H1 (cell line): Measurements from ENCODE around the gene L3MBTL4. TPM values are rescaled to one million over a fixed set of nuclear protein-coding genes. Genes with fewer than 3 reads are reported as not detected.

Source experiments
- CTCF ChIA-PET: fragments of 300-600 bp; sonication (Branson Sonifier 250); formaldehyde crosslinking; loops from one replicate; lab custom pipeline; 2021; ENCODE audit not compliant: partially characterized antibody; lab: Charles Lee
- POLR2A ChIA-PET: fragments of 300-600 bp; sonication (Branson Sonifier 250); formaldehyde crosslinking; loops from one replicate; lab custom pipeline; 2021; ENCODE audit warnings: inconsistent platforms; ENCODE audit not compliant: partially characterized antibody; lab: Charles Lee
- DNase-seq, 2 experiments: peaks; one replicate each; pipeline versions ENCODE4 v3.0.0 to v3.0.0-alpha.2; 2010 to 2022; ENCODE audit warnings: low spot score in 2 of 2, low read depth in 1 of 2, mixed read lengths in 1 of 2
- FAIRE-seq: peaks from 2 replicates; lab custom pipeline; 2011; peaks lifted over from hg19 to GRCh38; lab: Jason Lieb, UNC
- H2AFZ ChIP-seq: 2 replicates; pipeline ENCODE4 v1.8.1; 2012; ENCODE audit warnings: low read length, inconsistent platforms
- H2AK5ac ChIP-seq: 2 replicates; pipeline ENCODE4 v1.6.1; 2013; ENCODE audit warnings: low read depth, low read length
- H2BK120ac ChIP-seq: replicated peaks from 2 replicates; pipeline ENCODE3; 2013; ENCODE audit warnings: low read depth, low read length, inconsistent platforms
- H2BK12ac ChIP-seq: 2 replicates; pipeline ENCODE4 v1.6.1; 2013; ENCODE audit warnings: low read depth, low read length
- H2BK15ac ChIP-seq: 2 replicates; pipeline ENCODE4 v1.6.1; 2013; ENCODE audit warnings: low read length
- H2BK20ac ChIP-seq: 2 replicates; pipeline ENCODE4 v1.6.1; 2013; ENCODE audit warnings: low read length
- H2BK5ac ChIP-seq: 2 replicates; pipeline ENCODE4 v1.6.1; 2013; ENCODE audit warnings: low read depth, low read length
- H3K14ac ChIP-seq: 2 replicates; pipeline ENCODE4 v1.6.1; 2013; ENCODE audit warnings: inconsistent platforms; ENCODE audit not compliant: insufficient read length
- H3K18ac ChIP-seq: 2 replicates; pipeline ENCODE4 v1.6.1; 2013; ENCODE audit warnings: low read length; ENCODE audit errors: extremely low read depth
- H3K23ac ChIP-seq: 2 replicates; pipeline ENCODE4 v1.6.1; 2013; ENCODE audit warnings: inconsistent platforms; ENCODE audit not compliant: insufficient read length
- H3K23me2 ChIP-seq: 2 replicates; pipeline ENCODE4 v1.6.1; 2013; ENCODE audit warnings: low read depth, low read length
- H3K27ac ChIP-seq: 2 replicates; pipeline ENCODE4 v1.6.1; 2011; ENCODE audit warnings: low read depth, low read length, inconsistent platforms
- H3K27me3 ChIP-seq, 4 experiments: replicated peaks in 1 of 4; 1 replicate in 1 of 4; 2 replicates in 3 of 4; pipeline versions ENCODE4 v1.6.1 to v1.8.1; 2011 to 2013; ENCODE audit warnings: low read length in 3 of 4, mild to moderate bottlenecking in 3 of 4, inconsistent platforms in 2 of 4, mixed read lengths in 2 of 4, moderate library complexity in 1 of 4; ENCODE audit not compliant: control insufficient read depth in 3 of 4, insufficient read depth in 3 of 4; ENCODE audit errors: extremely low read depth in 1 of 4
- H3K36me3 ChIP-seq, 4 experiments: 2 replicates each; pipeline versions ENCODE4 v1.6.1 to v1.8.1; 2011 to 2013; ENCODE audit warnings: mild to moderate bottlenecking in 4 of 4, low read length in 3 of 4, moderate library complexity in 2 of 4, control low read depth in 1 of 4, inconsistent platforms in 1 of 4; ENCODE audit not compliant: insufficient read depth in 4 of 4, control insufficient read depth in 2 of 4
- H3K4ac ChIP-seq: replicated peaks from 2 replicates; pipeline ENCODE3; 2013; ENCODE audit warnings: low read length, low read depth, mixed read lengths, inconsistent platforms; ENCODE audit not compliant: insufficient read length
- H3K4me1 ChIP-seq, 4 experiments: replicated peaks in 1 of 4; 1 replicate in 1 of 4; 2 replicates in 3 of 4; pipeline versions ENCODE4 v1.6.1 to v1.8.1; 2011 to 2013; ENCODE audit warnings: low read length in 3 of 4, inconsistent platforms in 2 of 4, mixed read lengths in 1 of 4; ENCODE audit not compliant: insufficient read depth in 4 of 4, control insufficient read depth in 3 of 4
- H3K4me2 ChIP-seq, 2 experiments: 2 replicates each; pipeline versions ENCODE4 v1.6.1 to v1.8.1; 2011 to 2013; ENCODE audit warnings: low read depth in 2 of 2, low read length in 2 of 2, control low read depth in 1 of 2, inconsistent platforms in 1 of 2, mild to moderate bottlenecking in 1 of 2; ENCODE audit not compliant: insufficient read depth in 1 of 2
- H3K4me3 ChIP-seq, 4 experiments: fragments of 200-600, 300-600 bp in 1 of 4; sonication (generic), shearing (Covaris generic), sonication (Bioruptor Twin) in 1 of 4; 2 replicates each; pipeline versions ENCODE4 v1.5.1 to v1.8.1; 2011 to 2016; ENCODE audit warnings: low read length in 4 of 4, low read depth in 3 of 4, control low read depth in 2 of 4, inconsistent platforms in 2 of 4, mild to moderate bottlenecking in 2 of 4, mixed read lengths in 1 of 4, moderate library complexity in 1 of 4; ENCODE audit not compliant: insufficient read depth in 2 of 4; ENCODE audit errors: extremely low read depth in 1 of 4
- H3K56ac ChIP-seq: replicated peaks from 2 replicates; pipeline ENCODE3; 2013; ENCODE audit warnings: low read depth, mild to moderate bottlenecking, mixed read lengths, low read length, inconsistent platforms; ENCODE audit not compliant: insufficient read length
- H3K79me1 ChIP-seq: 2 replicates; pipeline ENCODE4 v1.6.1; 2013; ENCODE audit warnings: low read depth, low read length, control low read depth
- H3K79me2 ChIP-seq, 2 experiments: 2 replicates each; pipeline versions ENCODE4 v1.6.1 to v1.8.1; 2012 to 2013; ENCODE audit warnings: low read length in 2 of 2, mild to moderate bottlenecking in 2 of 2, inconsistent platforms in 1 of 2; ENCODE audit not compliant: insufficient read depth in 2 of 2, control insufficient read depth in 1 of 2
- H3K9ac ChIP-seq, 4 experiments: replicated peaks in 1 of 4; 1 replicate in 1 of 4; 2 replicates in 3 of 4; pipeline versions ENCODE4 v1.6.1 to v1.8.1; 2011 to 2013; ENCODE audit warnings: low read depth in 3 of 4, low read length in 3 of 4, control low read depth in 2 of 4, mild to moderate bottlenecking in 2 of 4, moderate library complexity in 2 of 4, inconsistent platforms in 1 of 4; ENCODE audit errors: extremely low read depth in 1 of 4
- H3K9me3 ChIP-seq, 2 experiments: 2 replicates each; pipeline versions ENCODE4 v1.6.1 to v1.8.1; 2012 to 2013; ENCODE audit warnings: mild to moderate bottlenecking in 2 of 2, moderate library complexity in 2 of 2, control low read depth in 1 of 2, inconsistent platforms in 1 of 2, low read depth in 1 of 2, low read length in 1 of 2, mixed read lengths in 1 of 2; ENCODE audit not compliant: insufficient read depth in 2 of 2
- H4K20me1 ChIP-seq, 2 experiments: replicated peaks in 1 of 2; 2 replicates each; pipeline versions ENCODE3 to v1.8.1; 2011 to 2013; ENCODE audit warnings: inconsistent platforms in 2 of 2, low read length in 2 of 2, mild to moderate bottlenecking in 1 of 2; ENCODE audit not compliant: insufficient read depth in 2 of 2, control insufficient read depth in 1 of 2
- H4K5ac ChIP-seq: 2 replicates; pipeline ENCODE4 v1.6.1; 2013; ENCODE audit warnings: low read length, low read depth, mixed read lengths, inconsistent platforms; ENCODE audit not compliant: insufficient read length
- H4K8ac ChIP-seq: 2 replicates; pipeline ENCODE4 v1.8.0; 2013; ENCODE audit warnings: mild to moderate bottlenecking, moderate library complexity, low read length, inconsistent platforms; ENCODE audit not compliant: insufficient read depth; ENCODE audit errors: extremely low read depth
- H4K91ac ChIP-seq: replicated peaks from 2 replicates; pipeline ENCODE3; 2013; ENCODE audit warnings: low read length, mixed read lengths, inconsistent platforms; ENCODE audit not compliant: insufficient read length
- EP300 ChIP-seq, 2 experiments: IDR thresholded peaks; 1 replicate in 1 of 2; 2 replicates in 1 of 2; pipeline ENCODE4 v1.6.1; 2011 to 2012; ENCODE audit warnings: low read depth in 2 of 2, low read length in 2 of 2, mild to moderate bottlenecking in 2 of 2, borderline replicate concordance in 1 of 2, inconsistent platforms in 1 of 2, moderate library complexity in 1 of 2
- JUND ChIP-seq: IDR thresholded peaks from 2 replicates; pipeline ENCODE4 v1.6.1; 2011; ENCODE audit warnings: mild to moderate bottlenecking, improper control_type of control experiment, low read length
- NRF1 ChIP-seq: IDR thresholded peaks from 2 replicates; pipeline ENCODE4 v1.6.1; 2011; ENCODE audit warnings: mild to moderate bottlenecking, low read depth, low read length, improper control_type of control experiment
- SP1 ChIP-seq: IDR thresholded peaks from 2 replicates; pipeline ENCODE4 v1.6.1; 2011; ENCODE audit warnings: low read depth, low read length
- USF2 ChIP-seq: IDR thresholded peaks from 2 replicates; pipeline ENCODE4 v1.6.1; 2011; ENCODE audit warnings: low read length, improper control_type of control experiment
- WGBS, 2 experiments: shearing (Covaris generic) in 1 of 2; methylation state at CpG; one replicate each; pipeline versions ENCODE4 v1.1.6 to v1.1.7; 2013 to 2015; ENCODE audit warnings: low lambda C conversion rate in 2 of 2, mixed read lengths in 2 of 2, inconsistent platforms in 1 of 2, low coverage in 1 of 2, missing lambda C conversion rate in 1 of 2; ENCODE audit not compliant: insufficient replicate concordance in 2 of 2, insufficient coverage in 1 of 2, insufficient read length in 1 of 2; ENCODE audit errors: extremely low coverage in 1 of 2, missing lambda C conversion rate in 1 of 2; 5-methylcytosine and 5-hydroxymethylcytosine counted together
- polyA plus RNA-seq, 7 experiments: library from polyadenylated mRNA; depleted of rRNA in 3 of 7; stranded (reverse) in 5 of 7; unstranded in 2 of 7; fragments of >200 nt in 5 of 7; fragments of 200-250 nt in 2 of 7; gene quantifications; 1 replicate in 5 of 7; 2 replicates in 1 of 7; 4 replicates in 1 of 7; pipeline versions ENCODE4 v1.2.1 to v1.2.3, GENCODE V29; 2011 to 2013; ENCODE audit warnings: missing spikeins in 2 of 7, mixed read lengths in 2 of 7
- total RNA-seq: library from RNA; stranded (reverse); fragmentation: NEBNext Ultra II Directional; extraction: Animal tissue kit (Norgen Biotek cat#: 25700); gene quantifications from 2 replicates; pipeline ENCODE4 v1.2.1, GENCODE V29; 2021

L3MBTL4 gene
- total and polyA plus RNA-seq, 2 of the 8 experiments (the other 6 are each of a cell fraction or from before 2014, with no cell fraction given) = 1.0 to 2.1 TPM

GRCh38 chr18:6331872-6332271, 82.8 kb downstream of the L3MBTL4 start:
- FAIRE-seq (no peak), DNase-seq (no peak)
- no peak overlapping the region for H3K4me3 ChIP-seq
- H4K5ac ChIP-seq = no peak overlapping the region
- no peak overlapping the region for H2BK15ac ChIP-seq
- no peak overlapping the region for H4K91ac ChIP-seq
- H3K27ac ChIP-seq = no peak overlapping the region
- H2BK5ac ChIP-seq = no peak overlapping the region
- H3K23ac ChIP-seq = no peak overlapping the region
- no peak overlapping the region for H2BK120ac ChIP-seq
- no peak overlapping the region for H3K4me2 ChIP-seq
- H2AFZ ChIP-seq = no peak overlapping the region
- H3K9me3 ChIP-seq = no peaks in the 10 kb centered on the region; a peak in 1 of 4 replicates
- no peaks in the 10 kb centered on the region for H3K36me3 ChIP-seq
- no peaks in the 10 kb centered on the region for H3K79me2 ChIP-seq
- no peak overlapping the region for H2BK20ac ChIP-seq
- no peak overlapping the region for H3K4ac ChIP-seq
- H3K23me2 ChIP-seq = no peaks in the 10 kb centered on the region
- H2AK5ac ChIP-seq = no peak overlapping the region
- no peaks in the 10 kb centered on the region for H4K20me1 ChIP-seq
- H3K18ac ChIP-seq = no peak overlapping the region
- 92% methylated on average over 2 of the region's 2 CpGs; no CpG with 5 or more reads in 1 of the 2 experiments for WGBS, 2 experiments
- H3K79me1 ChIP-seq = no peaks in the 10 kb centered on the region
- no peak overlapping the region for H3K56ac ChIP-seq
- no peaks in the 10 kb centered on the region for H3K27me3 ChIP-seq
- H3K9ac ChIP-seq = no peak overlapping the region
- POLR2A ChIA-PET = no interaction called here
- H3K14ac ChIP-seq = no peak overlapping the region
- no peak overlapping the region for H4K8ac ChIP-seq
- CTCF ChIA-PET = interaction anchor here (0.6 to 1.0 kb wide), 2 partner anchors 9 to 113 kb away, joined by 3 to 4 read pairs; no protein-coding TSS in a partner anchor
- H3K4me1 ChIP-seq = no peaks in the 10 kb centered on the region
- no peak overlapping the region for H2BK12ac ChIP-seq
- TF ChIP-seq NRF1 (no peak), EP300 (IDR thresholded peaks at IDR 0.05; ENCODE audit: borderline replicate concordance in 1 of 2, low read depth in 2 of 2, low read length in 2 of 2) (no peak), SP1 (no peak), USF2 (no peak), JUND (no peak)
